HepG2 (cell line): Measurements from ENCODE around the gene RNU5B-1.

Source experiments
- GATAD1 ChIP-seq: IDR thresholded peaks from 2 replicates; pipeline ENCODE4 v1.6.1; 2016; ENCODE audit warnings: missing genetic modification reagents, missing compliant biosample characterization
- JUND ChIP-seq: sonication (generic); formaldehyde crosslinking; IDR thresholded peaks from 2 replicates; pipeline ENCODE4 v1.8.0; 2022; ENCODE audit warnings: mild to moderate bottlenecking, missing genetic modification reagents
- MAFG ChIP-seq: sonication (generic); formaldehyde crosslinking; IDR thresholded peaks from 2 replicates; pipeline ENCODE4 v1.5.1; 2020; ENCODE audit warnings: mild to moderate bottlenecking, missing genetic modification reagents
- POLR2AphosphoS2 ChIP-seq: IDR thresholded peaks from 2 replicates; pipeline ENCODE4 v1.6.1; 2011; ENCODE audit warnings: low read depth, low read length, improper control_type of control experiment
- TARDBP ChIP-seq: sonication (generic); formaldehyde crosslinking; IDR thresholded peaks from 2 replicates; pipeline ENCODE4 v1.8.0; 2022; ENCODE audit warnings: mild to moderate bottlenecking, missing genetic modification reagents
- ZNF136 ChIP-seq: sonication (generic); formaldehyde crosslinking; IDR thresholded peaks from 2 replicates; pipeline ENCODE4 v1.8.1; 2022; ENCODE audit warnings: low read depth, mild to moderate bottlenecking, moderate library complexity, missing genetic modification reagents

GRCh38 chr15:65336493-65337435 lies 32.3 kb downstream of the RNU5B-1 start:
- TF ChIP-seq MAFG = no peak
- TF ChIP-seq GATAD1 (CRISPR knock-in tag) = no peak
- TF ChIP-seq ZNF136 = no peak
- no peak for TF ChIP-seq POLR2AphosphoS2
- no peak for TF ChIP-seq JUND (CRISPR knock-in tag)
- no peak for TF ChIP-seq TARDBP
